K562 (cell line): ENCODE measurements around the gene CCNB1IP1. TPM values are rescaled to one million over a fixed set of nuclear protein-coding genes. Genes with fewer than 3 reads are reported as not detected.

Experiments
- ATAC-seq: fragments of 200-7000 bp; cut with Tn5 transposase; 3 replicates; pipeline ENCODE4 v1.9.1; 2020; ENCODE audit warnings: moderate library complexity
- BruUV-seq: library from RNA; stranded (reverse); fragments of 400-500 nt; replicated peaks from 2 replicates; lab custom pipeline; 2021; lab: Mats Ljungman, UMichigan
- CTCF ChIA-PET: fragments of 300-600 bp; formaldehyde crosslinking; extraction: SDS; loops from one replicate; lab custom pipeline; 2021; ENCODE audit warnings: low intra/inter-chr PET ratio; lab: Yijun Ruan, JAX
- POLR2A ChIA-PET: fragments of 300-600, 350-650 bp; sonication (Branson Sonifier 250); formaldehyde crosslinking; extraction: SDS; loops from one replicate; lab custom pipeline; 2021; ENCODE audit warnings: antibody characterized with exemption, inconsistent platforms; lab: Yijun Ruan, JAX
- DNase-seq, 4 experiments: peaks; one replicate each; pipeline versions ENCODE4 v3.0.0 to v3.0.0-alpha.2; 2011 to 2018; ENCODE audit warnings: low spot score in 3 of 4, mixed read lengths in 3 of 4; ENCODE audit errors: extremely low read depth in 1 of 4
- FAIRE-seq: peaks from 2 replicates; lab custom pipeline; 2011; peaks lifted over from hg19 to GRCh38; lab: Jason Lieb, UNC
- H2AFZ ChIP-seq: 2 replicates; pipeline ENCODE4 v1.6.0; 2011; ENCODE audit warnings: low read depth, low read length, control low read depth, inconsistent platforms
- H3K27ac ChIP-seq: fragments of 200-600 bp; 3 replicates; pipeline ENCODE4 v1.8.0; 2011; ENCODE audit warnings: low read depth, mild to moderate bottlenecking, control low read depth, inconsistent platforms, low read length, moderate library complexity, mixed read lengths; ENCODE audit errors: extremely low read depth
- H3K27me3 ChIP-seq, 2 experiments: fragments of 300-600 bp in 1 of 2; 2 replicates in 1 of 2; 3 replicates in 1 of 2; pipeline versions ENCODE4 v1.6.0 to v1.8.0; 2011; ENCODE audit warnings: inconsistent platforms in 2 of 2, low read length in 2 of 2, mild to moderate bottlenecking in 1 of 2, mixed read lengths in 1 of 2, moderate library complexity in 1 of 2; ENCODE audit not compliant: control insufficient read depth in 2 of 2, insufficient read depth in 2 of 2
- H3K36me3 ChIP-seq: fragments of 300-600 bp; 3 replicates; pipeline ENCODE4 v1.8.0; 2011; ENCODE audit warnings: mild to moderate bottlenecking, low read length, inconsistent platforms; ENCODE audit not compliant: control insufficient read depth, insufficient read depth
- H3K4me1 ChIP-seq, 2 experiments: fragments of 200-600 bp in 1 of 2; replicated peaks in 1 of 2; 2 replicates in 1 of 2; 3 replicates in 1 of 2; pipeline versions ENCODE4 v1.5.1 to v1.8.0; 2011; ENCODE audit warnings: inconsistent platforms in 2 of 2, low read length in 2 of 2, mild to moderate bottlenecking in 1 of 2, mixed read lengths in 1 of 2, moderate library complexity in 1 of 2; ENCODE audit not compliant: control insufficient read depth in 2 of 2, insufficient read depth in 2 of 2
- H3K4me2 ChIP-seq: 2 replicates; pipeline ENCODE4 v1.6.1; 2011; ENCODE audit warnings: low read length, control low read depth, inconsistent platforms, mixed read lengths; ENCODE audit not compliant: insufficient read depth
- H3K4me3 ChIP-seq: fragments of 200-600 bp; sonication (generic), shearing (Covaris generic); 2 replicates; pipeline ENCODE4 v1.5.1; 2016; ENCODE audit warnings: control low read depth, inconsistent platforms
- H3K79me2 ChIP-seq: fragments of 200-600 bp; 3 replicates; pipeline ENCODE4 v1.8.0; 2011; ENCODE audit warnings: low read length, inconsistent platforms; ENCODE audit not compliant: control insufficient read depth, insufficient read depth
- H3K9ac ChIP-seq, 2 experiments: 2 replicates each; pipeline versions ENCODE4 v1.6.0 to v1.6.1; 2011; ENCODE audit warnings: low read depth in 2 of 2, low read length in 2 of 2, control low read depth in 1 of 2, inconsistent platforms in 1 of 2, mild to moderate bottlenecking in 1 of 2, mixed read lengths in 1 of 2; ENCODE audit not compliant: insufficient read depth in 1 of 2
- H3K9me1 ChIP-seq: one replicate; pipeline ENCODE4 v1.6.0; 2011; ENCODE audit warnings: inconsistent platforms, mild to moderate bottlenecking, low read length, moderate library complexity; ENCODE audit not compliant: control insufficient read depth, insufficient read depth
- H3K9me3 ChIP-seq: replicated peaks from 2 replicates; pipeline ENCODE4 v1.5.1; 2011; ENCODE audit warnings: low read depth, low read length, inconsistent platforms; ENCODE audit not compliant: control insufficient read depth, insufficient read depth
- H4K20me1 ChIP-seq: replicated peaks from 2 replicates; pipeline ENCODE4 v1.6.1; 2011; ENCODE audit warnings: low read length, inconsistent platforms, mixed read lengths; ENCODE audit not compliant: control insufficient read depth, insufficient read depth
- ATF1 ChIP-seq, 2 experiments: fragments of 450-650 bp in 1 of 2; IDR thresholded peaks; 2 replicates each; pipeline ENCODE4 v1.6.1; 2016; ENCODE audit warnings: missing compliant biosample characterization in 1 of 2, missing genetic modification characterization in 1 of 2
- CCNT2 ChIP-seq: IDR thresholded peaks from 2 replicates; pipeline ENCODE4 v1.6.1; 2011; ENCODE audit warnings: borderline replicate concordance, low read depth, mild to moderate bottlenecking, moderate library complexity, mixed read lengths, low read length; ENCODE audit not compliant: insufficient read length; ENCODE audit errors: extremely low read depth
- GTF2A2 ChIP-seq: IDR thresholded peaks from 2 replicates; pipeline ENCODE4 v1.6.1; 2016; ENCODE audit warnings: mild to moderate bottlenecking, missing genetic modification characterization, missing compliant biosample characterization
- SREBF2 ChIP-seq: sonication (generic); formaldehyde crosslinking; IDR thresholded peaks from 2 replicates; pipeline ENCODE4 v1.4.0; 2020; ENCODE audit warnings: mild to moderate bottlenecking, missing genetic modification reagents
- STAG1 ChIP-seq: sonication (generic); formaldehyde crosslinking; IDR thresholded peaks from 2 replicates; pipeline ENCODE4 v1.5.0; 2020; ENCODE audit warnings: missing genetic modification reagents, borderline replicate concordance
- WGBS: fragments of 100-300 bp; shearing (Covaris generic); methylation state at CpG from one replicate; pipeline ENCODE4 v1.1.6; 2016; ENCODE audit warnings: low coverage, mixed read lengths; ENCODE audit not compliant: insufficient coverage; ENCODE audit errors: missing lambda C conversion rate; 5-methylcytosine and 5-hydroxymethylcytosine counted together
- in situ Hi-C: fragments of 300-500 bp; cut with MboI; formaldehyde crosslinking; loops from 4 replicates; pipeline ENCODE4 v1.15.0; 2018; ENCODE audit warnings: inconsistent platforms, mixed read lengths
- intact Hi-C: fragments of 100-400 bp; cut with micrococcal nuclease; formaldehyde crosslinking; loops from 2 replicates; pipeline ENCODE4 v1.14.2; 2022
- polyA plus RNA-seq, 8 experiments: library from polyadenylated mRNA; depleted of rRNA in 4 of 8; stranded (reverse) in 5 of 8; unstranded in 3 of 8; fragments of >200 nt; fragmentation: Nextera tagmentation in 2 of 8; fragmentation: Illumina TruSeq in 1 of 8; extraction: Ambion mirVana in 2 of 8; extraction: Trizol in 1 of 8; gene quantifications; 2 replicates each; pipeline versions ENCODE4 v1.2.1 to v1.2.3, GENCODE V29; 2011 to 2014; ENCODE audit warnings: inconsistent platforms in 1 of 8, missing spikeins in 1 of 8
- total RNA-seq, 7 experiments: library from RNA; depleted of rRNA in 6 of 7; stranded (reverse); fragments of >200 nt in 6 of 7; fragmentation: Illumina TruSeq in 2 of 7; extraction: Trizol in 2 of 7; gene quantifications; 2 replicates each; pipeline versions ENCODE4 v1.2.1 to v1.2.3, GENCODE V29; 2011 to 2021; ENCODE audit warnings: low replicate concordance in 1 of 7

The CCNB1IP1 gene
- total and polyA plus RNA-seq, 9 of the 15 experiments (the other 6 are each of a cell fraction or from before 2014, with no cell fraction given), result 51.8 to 152 (median 81.0) TPM

DNA sequence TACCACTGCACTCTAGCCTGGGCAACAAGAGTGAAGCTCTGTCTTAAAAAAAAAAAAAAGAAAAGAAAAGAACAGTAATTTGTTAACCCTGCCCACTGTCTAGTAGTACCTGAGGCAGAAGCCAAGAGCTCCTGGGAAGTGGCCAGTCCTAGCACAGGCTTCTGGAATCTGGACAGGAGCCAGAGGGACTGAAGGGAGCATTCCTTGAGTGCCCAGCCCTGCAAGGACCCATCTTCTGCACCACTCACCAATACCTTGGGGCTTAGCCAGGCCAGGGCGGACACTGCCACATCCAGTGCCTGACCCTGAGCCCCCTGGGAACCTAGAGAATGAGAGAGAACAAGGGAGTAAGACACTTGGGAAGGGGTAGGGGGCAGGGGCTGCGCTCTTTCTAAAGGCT is 44.1 kb upstream of the CCNB1IP1 start:
- Histone ChIP-seq H3K9ac (no peak overlapping the region), H3K4me1 (no peaks in the 10 kb centered on the region), H4K20me1 (no peaks in the 10 kb centered on the region), H3K36me3 (peaks cover 49% of the 10 kb centered on the region; the same call in 1 of the 3 replicates), H3K9me3 (no peaks in the 10 kb centered on the region), H3K4me3 (no peak overlapping the region), H2AFZ (no peak overlapping the region), H3K27me3 (no peaks in the 10 kb centered on the region), H3K4me2 (no peak overlapping the region), H3K79me2 (no peaks in the 10 kb centered on the region), H3K9me1 (no peaks in the 10 kb centered on the region), H3K27ac (no peak overlapping the region)
- ATAC-seq (no peak), DNase-seq (no peak), FAIRE-seq (no peak)
- no TSS peak for BruUV-seq
- ChIA-PET CTCF (no interaction called here), POLR2A (interaction anchor here (0.9 kb wide), 1 partner anchor 10 kb away, joined by 3 read pairs; no protein-coding TSS in a partner anchor)
- WGBS, result 100% methylated on average over 1 of the region's 2 CpGs
- in situ Hi-C loops (no loop called here), intact Hi-C loops (no loop called here)
- TF ChIP-seq ATF1 (CRISPR knock-in tag; IDR thresholded peaks at IDR 0.05) (no peak), ATF1 (tag; IDR thresholded peaks at IDR 0.05) (no peak), STAG1 (CRISPR knock-in tag) (no peak)

GRCh38 chr14:20376071-20376588 is 43.1 kb upstream of the CCNB1IP1 start:
- no peak for ATAC-seq
- Histone ChIP-seq H3K4me3 (no peak overlapping the region), H3K4me1 (no peaks in the 10 kb centered on the region), H3K27me3 (no peaks in the 10 kb centered on the region), H3K36me3 (peaks cover 51% of the 10 kb centered on the region; the same call in 2 of the 3 replicates), H3K79me2 (no peaks in the 10 kb centered on the region), H3K9me1 (no peaks in the 10 kb centered on the region), H3K27ac (no peak overlapping the region), H2AFZ (no peak overlapping the region), H3K9me3 (no peaks in the 10 kb centered on the region), H4K20me1 (no peaks in the 10 kb centered on the region)
- no TSS peak for BruUV-seq
- DNase-seq, result no peak
- CTCF ChIA-PET, result no interaction called here
- intact Hi-C loops, result no loop called here
- TF ChIP-seq SREBF2 (no peak), CCNT2 (no peak), GTF2A2 (tag) (no peak)
- TF ChIP-seq, all 486 proteins: peak for 0
- in situ Hi-C loops, result no loop called here
- POLR2A ChIA-PET, result no interaction called here
- FAIRE-seq, result no peak
- Histone ChIP-seq H3K4me2 (no peak overlapping the region), H3K9ac (no peak overlapping the region; a peak in 1 of 4 replicates)
- WGBS, result 82% methylated on average over 7 of the region's 12 CpGs
